Measurements from ENCODE around the gene CPB2.

DNA sequence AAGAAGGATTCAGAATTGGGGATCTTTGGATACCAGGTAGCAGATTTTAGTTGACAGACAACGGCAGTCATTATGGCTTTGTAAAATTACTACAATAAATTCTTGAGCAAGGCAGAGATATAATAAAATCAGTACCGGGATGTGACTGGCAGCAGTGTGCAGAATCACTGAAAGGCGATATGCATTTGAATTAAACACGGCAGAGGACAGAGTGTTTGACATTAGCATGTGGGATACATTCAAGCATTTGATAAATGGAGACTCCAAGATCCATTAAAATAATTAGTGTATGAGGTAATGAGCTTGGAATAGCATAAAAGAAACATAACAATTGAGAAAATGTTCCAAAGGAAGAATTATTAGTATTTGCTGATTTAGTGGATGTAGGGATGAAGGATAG lies 40.3 kb upstream of the CPB2 start:
- TF ChIP-seq, protein P1, sequence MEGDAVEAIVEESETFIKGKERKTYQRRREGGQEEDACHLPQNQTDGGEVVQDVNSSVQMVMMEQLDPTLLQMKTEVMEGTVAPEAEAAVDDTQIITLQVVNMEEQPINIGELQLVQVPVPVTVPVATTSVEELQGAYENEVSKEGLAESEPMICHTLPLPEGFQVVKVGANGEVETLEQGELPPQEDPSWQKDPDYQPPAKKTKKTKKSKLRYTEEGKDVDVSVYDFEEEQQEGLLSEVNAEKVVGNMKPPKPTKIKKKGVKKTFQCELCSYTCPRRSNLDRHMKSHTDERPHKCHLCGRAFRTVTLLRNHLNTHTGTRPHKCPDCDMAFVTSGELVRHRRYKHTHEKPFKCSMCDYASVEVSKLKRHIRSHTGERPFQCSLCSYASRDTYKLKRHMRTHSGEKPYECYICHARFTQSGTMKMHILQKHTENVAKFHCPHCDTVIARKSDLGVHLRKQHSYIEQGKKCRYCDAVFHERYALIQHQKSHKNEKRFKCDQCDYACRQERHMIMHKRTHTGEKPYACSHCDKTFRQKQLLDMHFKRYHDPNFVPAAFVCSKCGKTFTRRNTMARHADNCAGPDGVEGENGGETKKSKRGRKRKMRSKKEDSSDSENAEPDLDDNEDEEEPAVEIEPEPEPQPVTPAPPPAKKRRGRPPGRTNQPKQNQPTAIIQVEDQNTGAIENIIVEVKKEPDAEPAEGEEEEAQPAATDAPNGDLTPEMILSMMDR (IDR thresholded peaks at IDR 0.05) = no peak
- TF ChIP-seq POLR2A (IDR thresholded peaks at IDR 0.05) = no peak
